Endothelial cell of umbilical vein (primary cell): Measurements from ENCODE around the gene KRT76. TPM values are rescaled to one million over a fixed set of nuclear protein-coding genes. Genes with fewer than 3 reads are reported as not detected.
"Not testable (repeated sequence)": the region's sequence is repeated elsewhere in the genome, so short reads cannot be mapped to it uniquely, and the experiment has no call there.

Source experiments
- BruUV-seq: library from RNA; stranded (reverse); fragments of 400-500 nt; replicated peaks from 2 replicates; lab custom pipeline; 2021; lab: Mats Ljungman, UMichigan
- CTCF ChIA-PET: fragments of 300-600, 350-600 bp; sonication (Branson Sonifier 250); formaldehyde crosslinking; loops from one replicate; lab custom pipeline; 2021; ENCODE audit warnings: antibody characterized with exemption, inconsistent platforms; lab: Charles Lee
- POLR2A ChIA-PET: fragments of 300-600, 350-600 bp; sonication (Branson Sonifier 250); formaldehyde crosslinking; loops from one replicate; lab custom pipeline; 2021; ENCODE audit warnings: antibody characterized with exemption, inconsistent platforms; lab: Charles Lee
- DNase-seq: peaks from one replicate; pipeline ENCODE4 v3.0.0-alpha.2; 2011; ENCODE audit warnings: low read depth, low spot score
- FAIRE-seq: peaks from 2 replicates; lab custom pipeline; 2011; peaks lifted over from hg19 to GRCh38; lab: Jason Lieb, UNC
- H2AFZ ChIP-seq: 2 replicates; pipeline ENCODE4 v1.6.0; 2012; ENCODE audit warnings: low read depth, low read length, control low read depth, inconsistent platforms
- H3K27ac ChIP-seq: 2 replicates; pipeline ENCODE4 v1.5.1; 2011; ENCODE audit warnings: low read depth, mild to moderate bottlenecking, control low read depth, low read length, moderate library complexity; ENCODE audit not compliant: insufficient read depth
- H3K27me3 ChIP-seq, 2 experiments: 2 replicates each; pipeline versions ENCODE4 v1.6.0 to v1.6.1; 2011; ENCODE audit warnings: low read length in 2 of 2, mixed read lengths in 1 of 2; ENCODE audit not compliant: control insufficient read depth in 2 of 2, insufficient read depth in 2 of 2
- H3K36me3 ChIP-seq, 2 experiments: 2 replicates in 1 of 2; 3 replicates in 1 of 2; pipeline ENCODE4 v1.5.1; 2011; ENCODE audit warnings: low read length in 2 of 2, mild to moderate bottlenecking in 1 of 2, moderate library complexity in 1 of 2; ENCODE audit not compliant: control insufficient read depth in 2 of 2, insufficient read depth in 2 of 2; ENCODE audit errors: extremely low read depth in 1 of 2
- H3K4me1 ChIP-seq: 3 replicates; pipeline ENCODE4 v1.5.1; 2011; ENCODE audit warnings: mild to moderate bottlenecking, low read length; ENCODE audit not compliant: control insufficient read depth, insufficient read depth; ENCODE audit errors: extremely low read depth
- H3K4me2 ChIP-seq: 2 replicates; pipeline ENCODE4 v1.6.1; 2011; ENCODE audit warnings: low read length, control low read depth, mixed read lengths; ENCODE audit not compliant: insufficient read depth
- H3K4me3 ChIP-seq, 3 experiments: fragments of 200-600 bp in 1 of 3; sonication (generic), shearing (Covaris generic) in 1 of 3; replicated peaks in 1 of 3; 2 replicates each; pipeline ENCODE4 v1.5.1; 2011 to 2016; ENCODE audit warnings: control low read depth in 3 of 3, low read length in 3 of 3, mild to moderate bottlenecking in 2 of 3, inconsistent platforms in 1 of 3, low read depth in 1 of 3, moderate library complexity in 1 of 3; ENCODE audit not compliant: insufficient read depth in 1 of 3
- H3K79me2 ChIP-seq: 2 replicates; pipeline ENCODE4 v1.6.0; 2012; ENCODE audit warnings: low read length, inconsistent platforms; ENCODE audit not compliant: control insufficient read depth, insufficient read depth
- H3K9ac ChIP-seq: replicated peaks from 2 replicates; pipeline ENCODE3; 2011; ENCODE audit warnings: low read length, control low read depth; ENCODE audit not compliant: insufficient read depth; ENCODE audit errors: extremely low read depth
- H3K9me1 ChIP-seq: replicated peaks from 3 replicates; pipeline ENCODE4 v1.6.0; 2011; ENCODE audit warnings: mild to moderate bottlenecking, low read length; ENCODE audit not compliant: control insufficient read depth, insufficient read depth; ENCODE audit errors: extremely low read depth
- H3K9me3 ChIP-seq: replicated peaks from 2 replicates; pipeline ENCODE4 v1.5.1; 2012; ENCODE audit warnings: low read length, inconsistent platforms; ENCODE audit not compliant: control insufficient read depth, insufficient read depth
- H4K20me1 ChIP-seq: replicated peaks from 2 replicates; pipeline ENCODE3; 2011; ENCODE audit warnings: mild to moderate bottlenecking, low read length; ENCODE audit not compliant: control insufficient read depth, insufficient read depth; ENCODE audit errors: extremely low read depth
- EZH2 ChIP-seq: IDR thresholded peaks from 2 replicates; pipeline ENCODE4 v1.6.1; 2012; ENCODE audit warnings: borderline replicate concordance, low read depth, mild to moderate bottlenecking, moderate library complexity, low read length, inconsistent platforms; ENCODE audit not compliant: severe bottlenecking
- FOS ChIP-seq: IDR thresholded peaks from 2 replicates; pipeline ENCODE4 v1.6.1; 2011; ENCODE audit warnings: mild to moderate bottlenecking, low read length, moderate library complexity, borderline replicate concordance; ENCODE audit not compliant: insufficient read depth
- GATA2 ChIP-seq: IDR thresholded peaks from 2 replicates; pipeline ENCODE4 v1.7.0; 2011; ENCODE audit warnings: low read depth, mild to moderate bottlenecking, moderate library complexity, mixed read lengths, low read length; ENCODE audit not compliant: insufficient read length, insufficient read depth
- JUN ChIP-seq: IDR thresholded peaks from 2 replicates; pipeline ENCODE4 v1.6.1; 2011; ENCODE audit warnings: borderline replicate concordance, low read depth; ENCODE audit not compliant: insufficient read length, insufficient read depth
- MYC ChIP-seq: IDR thresholded peaks from one replicate; pipeline ENCODE4 v1.6.1; 2011; ENCODE audit warnings: mild to moderate bottlenecking, low read depth, low read length
- POLR2A ChIP-seq: IDR thresholded peaks from 2 replicates; pipeline ENCODE4 v1.6.1; 2012; ENCODE audit warnings: low read depth, mild to moderate bottlenecking, control low read depth, low read length
- POLR2AphosphoS5 ChIP-seq: IDR thresholded peaks from 2 replicates; pipeline ENCODE4 v1.6.1; 2012; ENCODE audit warnings: low read depth, mild to moderate bottlenecking, control low read depth, low read length, moderate library complexity; ENCODE audit not compliant: insufficient read depth
- dilution Hi-C: fragments of 300-500 bp; cut with MboI; formaldehyde crosslinking; loops from one replicate; pipeline ENCODE4 v1.15.0; 2019; ENCODE audit warnings: low sequenced_read_pairs; ENCODE audit not compliant: extremely low pct_ligation_motif_present
- intact Hi-C: fragments of 100-400 bp; cut with micrococcal nuclease; formaldehyde crosslinking; loops from one replicate; pipeline ENCODE4 v1.10.0; 2022
- polyA plus RNA-seq, 4 experiments: library from polyadenylated mRNA; depleted of rRNA in 3 of 4; stranded (reverse) in 3 of 4; unstranded in 1 of 4; fragments of >200 nt; gene quantifications; 2 replicates each; pipeline versions ENCODE4 v1.2.1 to v1.2.3, GENCODE V29; 2011 to 2012; ENCODE audit warnings: missing spikeins in 1 of 4
- total RNA-seq: library from RNA; stranded (reverse); gene quantifications from 2 replicates; pipeline ENCODE4 v1.2.3, GENCODE V29; 2021
- TF ChIP-seq, protein P1 (sequence below): IDR thresholded peaks from 2 replicates; pipeline ENCODE4 v1.6.1; 2011; ENCODE audit not compliant: insufficient read depth, insufficient read length
- TF ChIP-seq, protein P2 (sequence below), 2 donors: IDR thresholded peaks; 1 replicate in 1 of 2; 2 replicates in 1 of 2; pipeline ENCODE4 v1.5.1; 2011; ENCODE audit warnings: low read length in 2 of 2, mild to moderate bottlenecking in 2 of 2, moderate library complexity in 2 of 2, control low read depth in 1 of 2, inconsistent platforms in 1 of 2, low read depth in 1 of 2; ENCODE audit not compliant: insufficient read depth in 1 of 2; ENCODE audit errors: extremely low read depth in 1 of 2

The KRT76 gene
- total and polyA plus RNA-seq, 2 donors (not counting 3 experiments of a cell fraction or from before 2014, with no cell fraction given), result not detected

DNA sequence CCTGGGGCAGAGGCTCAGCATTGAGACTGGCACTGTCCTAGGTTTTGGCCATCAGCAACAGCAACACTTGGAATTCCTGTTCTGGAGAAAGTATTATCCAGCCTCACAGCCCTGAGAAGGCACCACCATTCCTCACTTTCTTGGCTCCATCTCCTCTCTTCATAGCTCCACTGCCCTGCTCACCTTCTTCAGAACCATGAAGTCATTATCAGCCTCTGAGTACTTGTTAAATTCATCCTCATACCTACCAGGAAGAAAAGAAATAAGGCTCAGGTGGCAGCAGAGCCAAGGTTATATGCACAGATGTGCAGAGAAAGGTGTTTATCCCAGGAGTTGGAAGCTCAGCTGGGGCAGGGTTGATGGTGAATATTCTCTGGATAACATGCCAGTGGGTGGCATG, 25.4 kb downstream of the KRT76 start:
- CTCF ChIA-PET, result no interaction called here
- FAIRE-seq, result no peak

DNA sequence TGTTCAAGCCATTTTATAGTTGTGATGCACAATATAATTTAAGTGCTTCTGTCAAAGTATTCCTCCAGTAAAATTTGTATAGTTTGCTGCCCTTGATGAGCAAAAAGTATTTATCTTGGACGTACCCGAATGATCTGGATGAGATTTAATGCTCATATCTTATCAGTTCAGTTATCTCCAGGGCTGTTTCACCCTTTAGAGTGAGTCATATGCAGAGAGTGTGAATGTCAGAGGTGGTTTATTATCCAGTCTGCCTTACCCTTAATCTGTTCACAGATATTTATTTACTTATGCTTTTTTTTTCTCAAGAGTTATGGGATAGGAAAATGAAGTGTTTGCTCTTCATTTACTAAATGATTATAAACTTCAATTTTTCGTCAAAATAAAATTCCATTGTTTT, 26.6 kb downstream of the KRT76 start:
- H3K4me1 ChIP-seq, BruUV-seq, intact Hi-C loops, H3K9me1 ChIP-seq, H3K4me3 ChIP-seq, H2AFZ ChIP-seq, H3K4me2 ChIP-seq, dilution Hi-C loops, CTCF ChIA-PET, H3K9ac ChIP-seq, H3K9me3 ChIP-seq, H3K27me3 ChIP-seq, FAIRE-seq, DNase-seq, H4K20me1 ChIP-seq, POLR2A ChIA-PET, H3K36me3 ChIP-seq, H3K79me2 ChIP-seq, H3K27ac ChIP-seq: not testable (repeated sequence)

More for the DNA sequence above, 25.4 kb downstream of the KRT76 start:
- H3K27me3 ChIP-seq, result no peaks in the 10 kb centered on the region
- no peak overlapping the region for H3K9ac ChIP-seq
- BruUV-seq, result no TSS peak
- TF ChIP-seq MYC (no peak), EZH2 (no peak), JUN (no peak), POLR2AphosphoS5 (no peak), FOS (no peak), POLR2A (no peak), GATA2 (no peak)
- TF ChIP-seq, protein P1, sequence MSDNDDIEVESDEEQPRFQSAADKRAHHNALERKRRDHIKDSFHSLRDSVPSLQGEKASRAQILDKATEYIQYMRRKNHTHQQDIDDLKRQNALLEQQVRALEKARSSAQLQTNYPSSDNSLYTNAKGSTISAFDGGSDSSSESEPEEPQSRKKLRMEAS, result no peak
- TF ChIP-seq, protein P2, sequence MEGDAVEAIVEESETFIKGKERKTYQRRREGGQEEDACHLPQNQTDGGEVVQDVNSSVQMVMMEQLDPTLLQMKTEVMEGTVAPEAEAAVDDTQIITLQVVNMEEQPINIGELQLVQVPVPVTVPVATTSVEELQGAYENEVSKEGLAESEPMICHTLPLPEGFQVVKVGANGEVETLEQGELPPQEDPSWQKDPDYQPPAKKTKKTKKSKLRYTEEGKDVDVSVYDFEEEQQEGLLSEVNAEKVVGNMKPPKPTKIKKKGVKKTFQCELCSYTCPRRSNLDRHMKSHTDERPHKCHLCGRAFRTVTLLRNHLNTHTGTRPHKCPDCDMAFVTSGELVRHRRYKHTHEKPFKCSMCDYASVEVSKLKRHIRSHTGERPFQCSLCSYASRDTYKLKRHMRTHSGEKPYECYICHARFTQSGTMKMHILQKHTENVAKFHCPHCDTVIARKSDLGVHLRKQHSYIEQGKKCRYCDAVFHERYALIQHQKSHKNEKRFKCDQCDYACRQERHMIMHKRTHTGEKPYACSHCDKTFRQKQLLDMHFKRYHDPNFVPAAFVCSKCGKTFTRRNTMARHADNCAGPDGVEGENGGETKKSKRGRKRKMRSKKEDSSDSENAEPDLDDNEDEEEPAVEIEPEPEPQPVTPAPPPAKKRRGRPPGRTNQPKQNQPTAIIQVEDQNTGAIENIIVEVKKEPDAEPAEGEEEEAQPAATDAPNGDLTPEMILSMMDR (IDR thresholded peaks at IDR 0.05; ENCODE audit: extremely low read depth in 1 of 2, insufficient read depth in 1 of 2, low read depth in 1 of 2, low read length in 2 of 2), result no peak
- POLR2A ChIA-PET, result no interaction called here
- H3K36me3 ChIP-seq, result no peaks in the 10 kb centered on the region
- H3K4me2 ChIP-seq, result no peak overlapping the region
- H2AFZ ChIP-seq, result no peak overlapping the region
- H3K27ac ChIP-seq, result no peak overlapping the region
- no peaks in the 10 kb centered on the region for H4K20me1 ChIP-seq
- no peak overlapping the region for H3K4me3 ChIP-seq
- H3K9me3 ChIP-seq, result no peaks in the 10 kb centered on the region
- dilution Hi-C loops, result no loop called here
- DNase-seq, result no peak
- H3K79me2 ChIP-seq, result no peaks in the 10 kb centered on the region
- H3K9me1 ChIP-seq, result no peaks in the 10 kb centered on the region
- H3K4me1 ChIP-seq, result no peaks in the 10 kb centered on the region
- intact Hi-C loops, result no loop called here
